Sigmoid colon (tissue), 3 donors: Measurements from ENCODE around the gene ACKR2.

Experiments used
- CTCF ChIP-seq, 4 experiments: fragments of 450-650 bp in 3 of 4; fragments of 200-600 bp in 1 of 4; IDR thresholded peaks; one replicate each; pipeline ENCODE4 v1.5.1; 2016 to 2019; ENCODE audit warnings: antibody characterized with exemption in 4 of 4, mild to moderate bottlenecking in 3 of 4, moderate library complexity in 2 of 4
- POLR2A ChIP-seq, 2 donors: fragments of 450-650 bp; IDR thresholded peaks; one replicate each; pipeline ENCODE4 v1.6.1; 2016; ENCODE audit warnings: antibody characterized with exemption in 2 of 2, mild to moderate bottlenecking in 2 of 2, moderate library complexity in 2 of 2

- TF ChIP-seq CTCF (IDR thresholded peaks at IDR 0.05), result peak; percentile 78 to 90 (median 86)
- no peak for TF ChIP-seq POLR2A (IDR thresholded peaks at IDR 0.05)
Observed at GRCh38 chr3:42880601-42881451, 71.6 kb downstream of the ACKR2 start.
